ES-I3 (cell line): ENCODE data around the gene GID4.

ENCODE experiments used
- H3K36me3 ChIP-seq: 2 replicates; pipeline ENCODE4 v1.6.1; 2013; ENCODE audit warnings: mild to moderate bottlenecking, low read length, control low read depth, moderate library complexity; ENCODE audit not compliant: insufficient read depth
- H3K4me1 ChIP-seq: 2 replicates; pipeline ENCODE4 v1.6.1; 2013; ENCODE audit warnings: mild to moderate bottlenecking, control low read depth, low read length; ENCODE audit not compliant: insufficient read depth
- H3K9ac ChIP-seq: 2 replicates; pipeline ENCODE4 v1.6.1; 2013; ENCODE audit warnings: low read depth, mild to moderate bottlenecking, low read length, moderate library complexity
- H3K9me3 ChIP-seq: 2 replicates; pipeline ENCODE4 v1.6.1; 2013; ENCODE audit warnings: mild to moderate bottlenecking, low read length, moderate library complexity; ENCODE audit not compliant: control insufficient read depth, insufficient read depth

GID4 gene

DNA sequence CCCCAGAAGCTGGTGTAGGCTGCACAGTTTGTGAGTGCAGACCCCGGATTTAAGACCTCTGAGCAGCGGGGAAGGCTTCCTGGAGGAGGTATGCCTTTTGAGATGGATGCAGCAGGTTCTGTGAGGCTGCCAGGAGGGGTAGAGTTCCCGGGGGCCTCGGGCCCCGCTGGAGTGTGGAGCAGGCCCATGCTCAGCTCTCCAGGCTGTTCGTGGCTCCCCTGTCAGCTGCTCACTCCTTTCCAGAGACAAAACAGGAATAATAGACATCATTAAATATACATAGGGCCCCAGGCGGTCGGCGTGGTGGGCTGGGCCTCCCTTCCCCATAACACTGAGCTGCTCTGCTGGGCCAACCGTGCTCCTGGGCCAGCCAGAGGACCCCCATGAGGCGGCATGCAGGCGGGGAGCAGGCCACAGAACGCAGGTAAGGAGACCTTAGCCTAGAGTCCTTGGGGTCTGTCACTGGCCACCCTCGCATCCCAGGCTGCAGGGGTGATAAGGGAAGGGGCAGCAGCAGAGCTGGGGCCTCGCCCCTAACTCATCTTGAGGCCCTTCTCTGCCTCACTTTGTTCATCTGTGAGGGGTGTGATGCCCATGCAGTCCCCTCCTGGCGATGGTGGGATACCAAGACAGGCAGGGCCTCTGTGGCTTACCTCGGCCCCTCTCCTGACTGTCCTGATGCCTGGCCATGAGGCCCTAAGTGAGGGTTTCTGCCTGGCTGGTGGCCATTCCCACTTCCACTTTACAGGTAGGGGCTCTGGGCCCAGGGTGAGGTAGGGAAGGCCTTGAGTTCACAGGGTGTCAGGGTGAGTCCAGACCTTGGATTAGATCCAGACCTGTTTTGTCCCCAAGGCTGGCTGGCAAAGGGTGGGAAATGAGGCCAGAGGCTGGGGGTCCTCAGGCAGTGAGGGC is 69.4 kb downstream of the GID4 start, which contains the start of gene MYO15A:
Gene MYO15A (plus strand): TSS at position 356 of the 912 bp plus-strand sequence. CDS start 10,045 bp downstream, outside the sequence.
- H3K36me3 ChIP-seq, result peaks cover 2% of the 10 kb centered on the region
- H3K4me1 ChIP-seq, result peaks cover 7% of the 10 kb centered on the region
- H3K9me3 ChIP-seq, result no peaks in the 10 kb centered on the region
- no peak within 1 kb of the TSS for H3K9ac ChIP-seq

DNA sequence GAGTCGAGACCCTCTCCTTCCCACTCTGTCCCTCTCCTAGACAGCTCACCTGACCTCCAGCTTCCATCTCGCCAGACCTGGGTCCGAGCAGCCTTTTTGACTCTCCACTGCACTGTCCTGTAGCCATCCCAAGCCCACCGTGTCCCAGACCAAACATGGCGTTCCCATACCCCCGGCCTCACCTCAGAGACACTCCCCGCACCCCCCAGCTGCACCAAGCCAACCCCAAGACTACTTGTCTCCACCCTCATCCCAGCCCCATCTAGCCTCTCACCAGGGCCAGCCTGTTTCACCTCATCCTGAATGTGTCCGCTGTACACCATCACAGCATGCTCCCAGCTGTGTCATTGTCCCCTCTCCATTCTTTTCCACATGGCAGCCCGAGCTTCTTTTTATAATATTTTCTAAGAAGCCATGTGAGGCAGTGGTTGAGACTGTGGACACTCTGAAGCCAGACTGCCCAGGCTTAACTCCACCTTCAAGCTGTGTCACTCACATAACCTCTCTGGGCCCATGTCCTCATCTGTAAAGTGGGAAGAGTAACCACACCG is 70.8 kb downstream of the GID4 start:
- Histone ChIP-seq H3K4me1 (peaks cover 7% of the 10 kb centered on the region), H3K9ac (no peak overlapping the region), H3K9me3 (no peaks in the 10 kb centered on the region), H3K36me3 (no peaks in the 10 kb centered on the region; the same call in 1 of the 2 replicates)

DNA sequence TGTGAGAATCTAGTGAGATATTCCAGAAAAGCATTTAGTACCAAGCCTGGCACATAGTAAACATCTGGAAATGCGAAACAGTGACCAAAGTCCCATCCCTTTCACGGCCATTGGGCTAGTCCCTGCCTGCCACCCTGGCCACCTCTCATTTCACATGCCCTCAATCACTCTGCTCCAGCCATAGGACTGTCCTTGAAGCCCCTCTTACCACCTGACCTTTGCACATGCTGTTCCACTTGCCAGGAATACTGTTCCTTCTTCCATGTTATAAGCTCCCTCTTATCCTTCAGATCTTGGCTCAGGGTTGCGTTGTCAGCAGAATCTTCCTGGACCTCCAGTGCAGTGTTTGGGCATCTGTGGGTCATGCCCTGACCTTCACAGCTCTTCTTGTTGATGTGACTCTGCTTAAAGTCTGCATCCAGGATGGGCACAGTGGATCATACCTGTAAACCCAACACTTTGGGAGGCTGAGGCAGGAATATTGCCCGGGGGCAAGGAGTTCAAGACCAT is 71.5 kb downstream of the GID4 start:
- H3K9ac ChIP-seq, result no peak overlapping the region
- peaks cover 7% of the 10 kb centered on the region for H3K4me1 ChIP-seq
- H3K36me3 ChIP-seq, result no peaks in the 10 kb centered on the region
- no peaks in the 10 kb centered on the region for H3K9me3 ChIP-seq

DNA sequence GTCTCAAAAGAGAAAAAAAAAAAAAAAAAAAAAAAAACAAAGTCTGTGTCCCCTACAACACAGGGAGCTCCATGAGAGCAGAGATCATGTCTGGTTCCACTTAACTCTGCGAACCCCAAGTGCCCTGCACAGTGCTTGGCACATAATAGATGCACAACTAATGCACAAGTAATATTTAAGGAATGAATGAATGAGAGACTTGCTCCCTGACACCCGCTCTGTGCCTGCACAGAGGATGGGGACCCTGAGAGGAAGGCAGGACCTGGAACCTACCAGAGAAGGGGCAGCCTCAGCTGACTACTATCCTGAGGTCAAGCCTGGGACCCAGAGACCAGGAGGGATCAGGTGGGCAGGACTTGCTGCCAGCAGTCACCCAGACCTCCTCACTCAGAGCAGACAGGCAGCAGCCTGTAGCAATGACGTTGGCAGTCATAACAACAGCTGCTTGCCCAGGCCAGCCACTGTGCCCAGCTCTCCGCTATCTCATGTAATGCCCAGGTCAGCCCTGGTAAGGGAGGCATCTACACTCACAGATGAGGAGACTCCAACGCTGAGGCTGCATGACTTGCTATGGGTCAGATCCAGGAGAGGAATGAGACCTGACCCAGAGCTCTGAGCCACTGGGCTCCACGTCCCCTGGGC is 72.2 kb downstream of the GID4 start:
- H3K9me3 ChIP-seq, result no peaks in the 10 kb centered on the region
- no peaks in the 10 kb centered on the region for H3K36me3 ChIP-seq
- peaks cover 7% of the 10 kb centered on the region for H3K4me1 ChIP-seq
- no peak overlapping the region for H3K9ac ChIP-seq

DNA sequence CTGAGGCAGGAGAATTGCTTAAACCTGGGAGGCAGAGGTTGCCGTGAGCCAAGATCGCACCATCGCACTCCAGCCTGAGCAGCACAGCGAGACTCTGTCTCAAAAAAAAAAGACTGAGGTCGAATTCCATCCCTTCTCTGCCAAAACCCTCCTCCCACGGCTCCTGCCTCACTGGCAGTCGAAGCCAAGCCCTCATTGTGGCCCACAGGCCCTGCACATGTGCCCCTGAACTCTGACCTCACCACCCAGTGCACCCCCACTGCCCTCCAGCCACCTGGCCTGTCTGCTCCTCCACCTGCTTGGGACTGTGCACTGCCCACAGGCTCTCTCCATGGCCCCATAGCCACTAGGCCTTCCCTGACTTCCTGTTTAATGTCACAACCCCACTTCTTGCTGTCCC is 76.3 kb downstream of the GID4 start:
- no peak overlapping the region for H3K9ac ChIP-seq
- H3K36me3 ChIP-seq, result no peaks in the 10 kb centered on the region
- H3K9me3 ChIP-seq, result peaks cover 4% of the 10 kb centered on the region; the same call in 1 of the 2 replicates
- H3K4me1 ChIP-seq, result peaks cover 7% of the 10 kb centered on the region

DNA sequence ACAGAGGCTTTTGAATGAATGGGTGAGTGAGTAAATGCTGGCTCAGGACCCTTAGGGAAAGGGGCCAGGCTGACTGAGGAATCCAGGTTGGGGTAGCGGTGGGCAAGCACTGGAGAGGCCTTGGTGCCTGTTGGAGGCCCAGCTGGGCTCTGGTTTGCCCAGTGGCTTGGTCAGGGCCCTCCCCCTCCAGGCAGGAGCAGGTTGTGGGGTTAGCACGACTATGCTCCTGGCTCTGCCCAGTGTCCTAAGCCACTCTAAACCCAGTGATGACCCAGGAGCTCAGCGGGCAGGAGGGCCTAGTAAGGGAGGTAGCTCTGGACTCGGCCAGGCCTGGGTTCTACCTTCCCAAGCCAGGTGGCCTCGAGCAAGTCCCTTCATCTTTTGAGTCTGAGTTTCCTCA is 76.9 kb downstream of the GID4 start:
- no peaks in the 10 kb centered on the region for H3K36me3 ChIP-seq
- H3K9ac ChIP-seq, result no peak overlapping the region
- H3K9me3 ChIP-seq, result peaks cover 4% of the 10 kb centered on the region; the same call in 1 of the 2 replicates
- peaks cover 7% of the 10 kb centered on the region for H3K4me1 ChIP-seq

DNA sequence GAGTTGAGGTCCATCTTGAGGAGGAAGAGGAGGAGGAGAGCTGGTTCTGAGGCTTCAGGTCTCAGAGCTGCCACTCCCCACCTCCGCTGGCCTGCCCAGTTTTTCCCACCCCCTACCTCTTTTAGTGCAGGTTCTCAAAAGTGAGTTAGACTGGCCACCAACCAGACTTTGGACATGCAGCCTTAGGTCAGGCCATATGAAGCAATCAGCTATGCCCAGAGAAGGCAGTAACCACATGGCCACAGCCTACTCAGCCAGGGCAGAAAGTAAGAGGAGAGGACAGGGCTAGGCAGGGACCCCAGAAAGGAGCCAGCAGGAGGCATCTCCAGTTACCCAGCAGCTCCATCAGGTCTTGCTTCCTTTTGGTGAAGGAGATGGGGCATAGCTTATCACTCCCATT is 78.3 kb downstream of the GID4 start:
- no peaks in the 10 kb centered on the region; the same call in 1 of the 2 replicates for H3K4me1 ChIP-seq
- no peak overlapping the region for H3K9ac ChIP-seq
- H3K9me3 ChIP-seq, result peaks cover 4% of the 10 kb centered on the region; the same call in 1 of the 2 replicates
- no peaks in the 10 kb centered on the region for H3K36me3 ChIP-seq
